ENCODE measurements around the gene TAS2R30. TPM values are rescaled to one million over a fixed set of nuclear protein-coding genes. Genes with fewer than 3 reads are reported as not detected.

Gene TAS2R30
- total RNA-seq, 1 donor from 2014 or later, result 1.7 TPM

DNA sequence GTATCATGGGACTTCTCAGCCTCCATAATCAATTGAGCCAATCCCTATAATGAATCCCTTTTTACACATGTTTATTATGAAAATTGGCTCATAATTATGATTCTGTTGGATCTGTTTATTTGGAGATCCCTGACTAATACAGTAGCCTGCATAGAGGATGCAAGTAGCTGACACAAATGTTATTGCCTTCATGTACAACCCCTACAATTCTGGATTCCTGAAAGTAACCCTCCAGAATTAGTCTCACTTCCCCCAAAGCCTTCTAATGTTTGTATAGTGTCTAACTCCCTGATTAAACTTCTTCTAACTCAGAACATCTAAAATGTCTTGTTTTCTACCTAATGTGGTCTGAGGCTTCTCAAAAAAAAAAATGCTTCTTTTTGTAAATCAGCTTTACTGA is 29.9 kb upstream of the TAS2R30 start:
- H3K4me2 ChIP-seq (ENCODE audit: low read length), result no peak overlapping the region
- H3K27ac ChIP-seq (ENCODE audit: low read depth, low read length), result no peak overlapping the region
- no peak for TF ChIP-seq EZH2 (IDR thresholded peaks at IDR 0.05; ENCODE audit: insufficient read depth, low read length)
- TF ChIP-seq, protein P1, sequence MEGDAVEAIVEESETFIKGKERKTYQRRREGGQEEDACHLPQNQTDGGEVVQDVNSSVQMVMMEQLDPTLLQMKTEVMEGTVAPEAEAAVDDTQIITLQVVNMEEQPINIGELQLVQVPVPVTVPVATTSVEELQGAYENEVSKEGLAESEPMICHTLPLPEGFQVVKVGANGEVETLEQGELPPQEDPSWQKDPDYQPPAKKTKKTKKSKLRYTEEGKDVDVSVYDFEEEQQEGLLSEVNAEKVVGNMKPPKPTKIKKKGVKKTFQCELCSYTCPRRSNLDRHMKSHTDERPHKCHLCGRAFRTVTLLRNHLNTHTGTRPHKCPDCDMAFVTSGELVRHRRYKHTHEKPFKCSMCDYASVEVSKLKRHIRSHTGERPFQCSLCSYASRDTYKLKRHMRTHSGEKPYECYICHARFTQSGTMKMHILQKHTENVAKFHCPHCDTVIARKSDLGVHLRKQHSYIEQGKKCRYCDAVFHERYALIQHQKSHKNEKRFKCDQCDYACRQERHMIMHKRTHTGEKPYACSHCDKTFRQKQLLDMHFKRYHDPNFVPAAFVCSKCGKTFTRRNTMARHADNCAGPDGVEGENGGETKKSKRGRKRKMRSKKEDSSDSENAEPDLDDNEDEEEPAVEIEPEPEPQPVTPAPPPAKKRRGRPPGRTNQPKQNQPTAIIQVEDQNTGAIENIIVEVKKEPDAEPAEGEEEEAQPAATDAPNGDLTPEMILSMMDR (IDR thresholded peaks at IDR 0.05; ENCODE audit: insufficient read depth, low read depth, low read length), result no peak
- no peaks in the 10 kb centered on the region for H3K9me3 ChIP-seq (ENCODE audit: insufficient read depth, low read depth, low read length)
- no peak overlapping the region for H3K9ac ChIP-seq (ENCODE audit: low read length)
- Mint-ChIP-seq H3K27ac (ENCODE audit: unreplicated experiment) (no peak overlapping the region), H3K36me3 (ENCODE audit: low read depth, unreplicated experiment) (peaks cover 2% of the 10 kb centered on the region), H3K4me3 (ENCODE audit: unreplicated experiment) (no peak overlapping the region), H3K27me3 (ENCODE audit: low read depth, unreplicated experiment) (no peaks in the 10 kb centered on the region), H3K4me1 (ENCODE audit: low read depth, unreplicated experiment) (peaks cover 8% of the 10 kb centered on the region), H3K9me3 (ENCODE audit: unreplicated experiment) (peaks cover 1% of the 10 kb centered on the region)
- no peak overlapping the region for H3K4me3 ChIP-seq (ENCODE audit: insufficient read depth, low read depth, low read length)
- no peaks in the 10 kb centered on the region for H3K4me1 ChIP-seq (ENCODE audit: insufficient read depth, low read length)
- DNase-seq (ENCODE audit: low read depth), result no peak
- H3K79me2 ChIP-seq (ENCODE audit: insufficient read depth, low read length), result peaks cover 96% of the 10 kb centered on the region
- H3K27me3 ChIP-seq (ENCODE audit: insufficient read depth, low read length), result no peaks in the 10 kb centered on the region
- peaks cover 63% of the 10 kb centered on the region for H4K20me1 ChIP-seq (ENCODE audit: insufficient read depth, low read length)
- no peak for FAIRE-seq
- H2AFZ ChIP-seq (ENCODE audit: low read depth, low read length), result no peak overlapping the region
- H3K36me3 ChIP-seq (ENCODE audit: insufficient read depth, low read length), result no peaks in the 10 kb centered on the region

DNA sequence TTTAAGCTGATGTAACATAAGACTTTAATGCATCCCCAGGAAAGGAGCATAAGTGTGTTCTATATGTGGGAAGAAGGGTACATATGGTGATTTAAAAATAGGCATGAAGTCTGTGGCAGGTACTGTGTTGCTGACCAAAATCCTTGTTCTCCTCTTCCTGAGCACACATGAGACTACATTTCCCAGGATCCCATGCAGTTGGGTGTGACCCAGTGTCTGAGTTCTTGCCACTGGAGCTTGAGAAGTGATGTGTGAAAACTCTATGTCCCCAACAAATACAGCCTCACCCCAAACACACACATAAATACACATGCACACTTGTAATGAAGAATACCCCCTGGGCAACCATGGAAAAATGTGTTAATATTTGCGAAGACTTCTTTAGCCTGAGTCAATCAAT is 28.1 kb upstream of the TAS2R30 start:
- H3K4me2 ChIP-seq (ENCODE audit: low read length), result no peak overlapping the region
- Mint-ChIP-seq H3K4me1 (ENCODE audit: low read depth, unreplicated experiment) (peaks cover 2% of the 10 kb centered on the region), H3K27ac (ENCODE audit: unreplicated experiment) (no peak overlapping the region), H3K27me3 (ENCODE audit: low read depth, unreplicated experiment) (no peaks in the 10 kb centered on the region), H3K4me3 (ENCODE audit: unreplicated experiment) (no peak overlapping the region), H3K9me3 (ENCODE audit: unreplicated experiment) (peaks cover 1% of the 10 kb centered on the region), H3K36me3 (ENCODE audit: low read depth, unreplicated experiment) (peaks cover 2% of the 10 kb centered on the region)
- no peak overlapping the region for H3K27ac ChIP-seq (ENCODE audit: low read depth, low read length)
- H2AFZ ChIP-seq (ENCODE audit: low read depth, low read length), result no peak overlapping the region
- H4K20me1 ChIP-seq (ENCODE audit: insufficient read depth, low read length), result peaks cover 65% of the 10 kb centered on the region
- no peaks in the 10 kb centered on the region for H3K27me3 ChIP-seq (ENCODE audit: insufficient read depth, low read length)
- no peak for FAIRE-seq
- H3K79me2 ChIP-seq (ENCODE audit: insufficient read depth, low read length), result peaks cover 98% of the 10 kb centered on the region
- no peak for DNase-seq (ENCODE audit: low read depth)
- H3K36me3 ChIP-seq (ENCODE audit: insufficient read depth, low read length), result no peaks in the 10 kb centered on the region
- H3K4me1 ChIP-seq (ENCODE audit: insufficient read depth, low read length), result no peaks in the 10 kb centered on the region
- H3K9ac ChIP-seq (ENCODE audit: low read length), result no peak overlapping the region
- TF ChIP-seq EZH2 (IDR thresholded peaks at IDR 0.05; ENCODE audit: insufficient read depth, low read length), result no peak
- TF ChIP-seq, protein P1 (IDR thresholded peaks at IDR 0.05; ENCODE audit: insufficient read depth, low read depth, low read length), result no peak
- H3K9me3 ChIP-seq (ENCODE audit: insufficient read depth, low read depth, low read length), result no peaks in the 10 kb centered on the region
- no peak overlapping the region for H3K4me3 ChIP-seq (ENCODE audit: insufficient read depth, low read depth, low read length)

DNA sequence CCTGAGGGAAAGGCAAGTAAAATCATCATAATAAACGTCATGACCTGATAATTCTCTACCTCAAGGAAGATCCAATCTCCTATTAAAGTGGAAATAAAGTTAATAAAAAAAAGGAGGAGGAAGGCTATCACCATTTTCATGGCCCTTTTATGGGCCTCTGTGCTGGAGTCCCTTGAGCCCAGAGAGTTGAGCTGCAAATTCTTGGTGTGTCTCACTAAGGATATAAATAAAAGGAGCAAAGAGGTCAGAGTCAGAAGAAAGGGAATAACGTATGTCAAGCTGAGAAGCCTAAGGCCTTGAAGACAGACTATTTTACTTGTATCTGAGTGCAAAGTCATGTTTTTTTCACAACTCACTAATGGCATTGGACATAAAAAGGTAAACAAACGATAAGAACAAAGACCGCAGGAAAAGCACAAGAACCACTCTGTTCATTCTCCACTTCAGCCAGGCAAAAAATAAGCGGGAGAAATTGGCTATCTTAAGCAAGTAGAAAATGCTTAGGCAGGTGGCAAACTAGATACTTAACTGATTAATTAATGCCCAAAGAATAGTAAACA is 24.5 kb upstream of the TAS2R30 start:
- no peaks in the 10 kb centered on the region for H3K36me3 ChIP-seq (ENCODE audit: insufficient read depth, low read length)
- peaks cover 98% of the 10 kb centered on the region for H3K79me2 ChIP-seq (ENCODE audit: insufficient read depth, low read length)
- H3K27ac Mint-ChIP-seq (ENCODE audit: unreplicated experiment), result no peak overlapping the region
- no peaks in the 10 kb centered on the region for H3K27me3 ChIP-seq (ENCODE audit: insufficient read depth, low read length)
- peaks cover 2% of the 10 kb centered on the region for H3K4me1 Mint-ChIP-seq (ENCODE audit: low read depth, unreplicated experiment)
- FAIRE-seq (no peak), DNase-seq (ENCODE audit: low read depth) (no peak)
- H3K4me2 ChIP-seq (ENCODE audit: low read length), result no peak overlapping the region
- H3K36me3 Mint-ChIP-seq (ENCODE audit: low read depth, unreplicated experiment), result no peaks in the 10 kb centered on the region
- peaks cover 1% of the 10 kb centered on the region for H3K9me3 Mint-ChIP-seq (ENCODE audit: unreplicated experiment)
- no peaks in the 10 kb centered on the region for H3K27me3 Mint-ChIP-seq (ENCODE audit: low read depth, unreplicated experiment)
- H3K4me1 ChIP-seq (ENCODE audit: insufficient read depth, low read length), result no peaks in the 10 kb centered on the region
- H3K4me3 ChIP-seq (ENCODE audit: insufficient read depth, low read depth, low read length), result no peak overlapping the region
- no peak overlapping the region for H3K27ac ChIP-seq (ENCODE audit: low read depth, low read length)
- H3K4me3 Mint-ChIP-seq (ENCODE audit: unreplicated experiment), result no peak overlapping the region
- peaks cover 49% of the 10 kb centered on the region for H4K20me1 ChIP-seq (ENCODE audit: insufficient read depth, low read length)
- H2AFZ ChIP-seq (ENCODE audit: low read depth, low read length), result no peak overlapping the region
- no peak overlapping the region for H3K9ac ChIP-seq (ENCODE audit: low read length)
- H3K9me3 ChIP-seq (ENCODE audit: insufficient read depth, low read depth, low read length), result no peaks in the 10 kb centered on the region
- TF ChIP-seq, protein P1 (IDR thresholded peaks at IDR 0.05; ENCODE audit: insufficient read depth, low read depth, low read length), result no peak

Data from astrocyte (in vitro differentiated cells and primary cell).